ENCODE data around the gene RSPO1.

DNA sequence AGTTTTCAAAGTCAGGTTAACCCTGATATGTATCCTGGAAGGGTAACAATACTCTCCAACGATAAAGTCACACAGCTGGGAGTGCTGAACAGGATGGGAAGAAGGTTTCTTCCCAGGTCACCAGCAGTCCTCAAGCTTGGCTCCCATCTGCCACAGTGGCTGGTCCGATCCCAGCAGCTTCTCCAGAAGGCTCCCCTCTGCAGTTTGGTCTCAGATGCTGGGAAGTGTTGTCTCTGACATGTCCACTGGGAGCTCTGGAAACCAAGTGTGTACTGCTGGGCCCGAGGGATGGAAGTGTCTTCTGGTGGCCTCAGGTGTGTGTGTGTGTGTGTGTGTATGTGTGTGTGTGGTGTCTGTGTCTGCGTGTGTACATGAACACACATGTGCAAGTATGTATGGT lies 22.5 kb downstream of the RSPO1 start:
- TF ChIP-seq, protein P1, sequence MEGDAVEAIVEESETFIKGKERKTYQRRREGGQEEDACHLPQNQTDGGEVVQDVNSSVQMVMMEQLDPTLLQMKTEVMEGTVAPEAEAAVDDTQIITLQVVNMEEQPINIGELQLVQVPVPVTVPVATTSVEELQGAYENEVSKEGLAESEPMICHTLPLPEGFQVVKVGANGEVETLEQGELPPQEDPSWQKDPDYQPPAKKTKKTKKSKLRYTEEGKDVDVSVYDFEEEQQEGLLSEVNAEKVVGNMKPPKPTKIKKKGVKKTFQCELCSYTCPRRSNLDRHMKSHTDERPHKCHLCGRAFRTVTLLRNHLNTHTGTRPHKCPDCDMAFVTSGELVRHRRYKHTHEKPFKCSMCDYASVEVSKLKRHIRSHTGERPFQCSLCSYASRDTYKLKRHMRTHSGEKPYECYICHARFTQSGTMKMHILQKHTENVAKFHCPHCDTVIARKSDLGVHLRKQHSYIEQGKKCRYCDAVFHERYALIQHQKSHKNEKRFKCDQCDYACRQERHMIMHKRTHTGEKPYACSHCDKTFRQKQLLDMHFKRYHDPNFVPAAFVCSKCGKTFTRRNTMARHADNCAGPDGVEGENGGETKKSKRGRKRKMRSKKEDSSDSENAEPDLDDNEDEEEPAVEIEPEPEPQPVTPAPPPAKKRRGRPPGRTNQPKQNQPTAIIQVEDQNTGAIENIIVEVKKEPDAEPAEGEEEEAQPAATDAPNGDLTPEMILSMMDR (IDR thresholded peaks at IDR 0.05 in 4 of 5, conservative IDR thresholded peaks at IDR 0.05 in 1 of 5) = no peak
- no peak for TF ChIP-seq POLR2A (IDR thresholded peaks at IDR 0.05)
